Measurements from ENCODE around the gene ERBIN.
"Not testable (repeated sequence)": the region's sequence is repeated elsewhere in the genome, so short reads cannot be mapped to it uniquely, and the experiment has no call there.

The ERBIN gene

GRCh38 chr5:65952259-65952658 lies 25.9 kb downstream of the ERBIN start:
- no peak for DNase-seq
- Histone ChIP-seq H3K9me3 (ENCODE audit: control insufficient read depth, low read length) (no peaks in the 10 kb centered on the region), H3K4me1 (ENCODE audit: control insufficient read depth, insufficient read depth, low read length, poor library complexity, severe bottlenecking) (peaks cover 8% of the 10 kb centered on the region)

GRCh38 chr5:65954200-65954599 lies 27.8 kb downstream of the ERBIN start:
- Histone ChIP-seq H3K36me3 (ENCODE audit: control insufficient read depth, insufficient read depth, low read length) (no peaks in the 10 kb centered on the region), H3K4me3 (ENCODE audit: insufficient read depth, low read depth, low read length, poor library complexity, severe bottlenecking) (no peak overlapping the region), H3K9me3 (ENCODE audit: control insufficient read depth, low read length) (no peaks in the 10 kb centered on the region), H3K4me1 (ENCODE audit: control insufficient read depth, insufficient read depth, low read length, poor library complexity, severe bottlenecking) (peaks cover 8% of the 10 kb centered on the region), H3K27me3 (replicated peaks; ENCODE audit: control insufficient read depth, insufficient read depth, low read length, poor library complexity, severe bottlenecking) (no peaks in the 10 kb centered on the region), H3K27ac (ENCODE audit: insufficient read depth, low read length, poor library complexity, severe bottlenecking) (no peak overlapping the region)
- no peak for DNase-seq

More at GRCh38 chr5:65952259-65952658, 25.9 kb downstream of the ERBIN start:
- H3K27me3 ChIP-seq (replicated peaks; ENCODE audit: control insufficient read depth, insufficient read depth, low read length, poor library complexity, severe bottlenecking): no peaks in the 10 kb centered on the region
- H3K4me3 ChIP-seq (ENCODE audit: insufficient read depth, low read depth, low read length, poor library complexity, severe bottlenecking): no peak overlapping the region
- H3K27ac ChIP-seq (ENCODE audit: insufficient read depth, low read length, poor library complexity, severe bottlenecking): no peak overlapping the region
- no peaks in the 10 kb centered on the region for H3K36me3 ChIP-seq (ENCODE audit: control insufficient read depth, insufficient read depth, low read length)

GRCh38 chr5:65955746-65956145 lies 29.4 kb downstream of the ERBIN start:
- Histone ChIP-seq H3K27me3 (replicated peaks; ENCODE audit: control insufficient read depth, insufficient read depth, low read length, poor library complexity, severe bottlenecking) (no peaks in the 10 kb centered on the region), H3K9me3 (ENCODE audit: control insufficient read depth, low read length) (no peaks in the 10 kb centered on the region), H3K4me3 (ENCODE audit: insufficient read depth, low read depth, low read length, poor library complexity, severe bottlenecking) (no peak overlapping the region), H3K36me3 (ENCODE audit: control insufficient read depth, insufficient read depth, low read length) (no peaks in the 10 kb centered on the region), H3K4me1 (ENCODE audit: control insufficient read depth, insufficient read depth, low read length, poor library complexity, severe bottlenecking) (peaks cover 8% of the 10 kb centered on the region), H3K27ac (ENCODE audit: insufficient read depth, low read length, poor library complexity, severe bottlenecking) (no peak overlapping the region)
- no peak for DNase-seq

- DNase-seq; H3K27ac ChIP-seq (ENCODE audit: insufficient read depth, low read length, poor library complexity, severe bottlenecking); H3K4me3 ChIP-seq (ENCODE audit: insufficient read depth, low read depth, low read length, poor library complexity, severe bottlenecking); H3K36me3 ChIP-seq (ENCODE audit: control insufficient read depth, insufficient read depth, low read length); H3K27me3 ChIP-seq (replicated peaks; ENCODE audit: control insufficient read depth, insufficient read depth, low read length, poor library complexity, severe bottlenecking); H3K4me1 ChIP-seq (ENCODE audit: control insufficient read depth, insufficient read depth, low read length, poor library complexity, severe bottlenecking); H3K9me3 ChIP-seq (ENCODE audit: control insufficient read depth, low read length): not testable (repeated sequence)
Measured at GRCh38 chr5:65957703-65958102, 31.3 kb downstream of the ERBIN start.

GRCh38 chr5:65961633-65962032 lies 35.3 kb downstream of the ERBIN start:
- Histone ChIP-seq H3K36me3 (ENCODE audit: control insufficient read depth, insufficient read depth, low read length) (no peaks in the 10 kb centered on the region), H3K4me3 (ENCODE audit: insufficient read depth, low read depth, low read length, poor library complexity, severe bottlenecking) (no peak overlapping the region), H3K27me3 (replicated peaks; ENCODE audit: control insufficient read depth, insufficient read depth, low read length, poor library complexity, severe bottlenecking) (no peaks in the 10 kb centered on the region), H3K4me1 (ENCODE audit: control insufficient read depth, insufficient read depth, low read length, poor library complexity, severe bottlenecking) (peaks cover 8% of the 10 kb centered on the region), H3K27ac (ENCODE audit: insufficient read depth, low read length, poor library complexity, severe bottlenecking) (no peak overlapping the region), H3K9me3 (ENCODE audit: control insufficient read depth, low read length) (no peaks in the 10 kb centered on the region)
- no peak for DNase-seq

- Histone ChIP-seq H3K4me3 (ENCODE audit: insufficient read depth, low read depth, low read length, poor library complexity, severe bottlenecking) (no peak overlapping the region), H3K4me1 (ENCODE audit: control insufficient read depth, insufficient read depth, low read length, poor library complexity, severe bottlenecking) (peaks cover 24% of the 10 kb centered on the region), H3K27ac (ENCODE audit: insufficient read depth, low read length, poor library complexity, severe bottlenecking) (no peak overlapping the region), H3K27me3 (replicated peaks; ENCODE audit: control insufficient read depth, insufficient read depth, low read length, poor library complexity, severe bottlenecking) (no peaks in the 10 kb centered on the region), H3K36me3 (ENCODE audit: control insufficient read depth, insufficient read depth, low read length) (no peaks in the 10 kb centered on the region), H3K9me3 (ENCODE audit: control insufficient read depth, low read length) (no peaks in the 10 kb centered on the region)
- no peak for DNase-seq
Measured at GRCh38 chr5:65967288-65968066, 41.1 kb downstream of the ERBIN start.

- no peak for DNase-seq
- Histone ChIP-seq H3K9me3 (ENCODE audit: control insufficient read depth, low read length) (no peaks in the 10 kb centered on the region), H3K4me1 (ENCODE audit: control insufficient read depth, insufficient read depth, low read length, poor library complexity, severe bottlenecking) (peaks cover 27% of the 10 kb centered on the region), H3K27me3 (replicated peaks; ENCODE audit: control insufficient read depth, insufficient read depth, low read length, poor library complexity, severe bottlenecking) (no peaks in the 10 kb centered on the region), H3K36me3 (ENCODE audit: control insufficient read depth, insufficient read depth, low read length) (no peaks in the 10 kb centered on the region), H3K4me3 (ENCODE audit: insufficient read depth, low read depth, low read length, poor library complexity, severe bottlenecking) (peak overlapping the region; percentile 5), H3K27ac (ENCODE audit: insufficient read depth, low read length, poor library complexity, severe bottlenecking) (no peak overlapping the region)
Measured at GRCh38 chr5:65969539-65970393, 43.4 kb downstream of the ERBIN start.

- H3K9me3 ChIP-seq (ENCODE audit: control insufficient read depth, low read length): no peaks in the 10 kb centered on the region
- no peaks in the 10 kb centered on the region for H3K27me3 ChIP-seq (replicated peaks; ENCODE audit: control insufficient read depth, insufficient read depth, low read length, poor library complexity, severe bottlenecking)
- H3K4me3 ChIP-seq (ENCODE audit: insufficient read depth, low read depth, low read length, poor library complexity, severe bottlenecking): no peak overlapping the region
- no peak overlapping the region for H3K27ac ChIP-seq (ENCODE audit: insufficient read depth, low read length, poor library complexity, severe bottlenecking)
- H3K36me3 ChIP-seq (ENCODE audit: control insufficient read depth, insufficient read depth, low read length): no peaks in the 10 kb centered on the region
- DNase-seq: no peak
- H3K4me1 ChIP-seq (ENCODE audit: control insufficient read depth, insufficient read depth, low read length, poor library complexity, severe bottlenecking): peaks cover 23% of the 10 kb centered on the region
Measured at GRCh38 chr5:65970481-65971367, 44.3 kb downstream of the ERBIN start.

- H3K27ac ChIP-seq (ENCODE audit: insufficient read depth, low read length, poor library complexity, severe bottlenecking): no peak overlapping the region
- H3K4me1 ChIP-seq (ENCODE audit: control insufficient read depth, insufficient read depth, low read length, poor library complexity, severe bottlenecking): peaks cover 19% of the 10 kb centered on the region
- DNase-seq: no peak
Measured at GRCh38 chr5:65971643-65972042, 45.3 kb downstream of the ERBIN start.

More at GRCh38 chr5:65971643-65972042, 45.3 kb downstream of the ERBIN start:
- H3K36me3 ChIP-seq (ENCODE audit: control insufficient read depth, insufficient read depth, low read length): no peaks in the 10 kb centered on the region
- no peaks in the 10 kb centered on the region for H3K27me3 ChIP-seq (replicated peaks; ENCODE audit: control insufficient read depth, insufficient read depth, low read length, poor library complexity, severe bottlenecking)
- no peaks in the 10 kb centered on the region for H3K9me3 ChIP-seq (ENCODE audit: control insufficient read depth, low read length)
- H3K4me3 ChIP-seq (ENCODE audit: insufficient read depth, low read depth, low read length, poor library complexity, severe bottlenecking): no peak overlapping the region
